GOT3 (cell line): Measurements from ENCODE around the gene NACC2.

ENCODE experiments used
- DNase-seq: peaks from one replicate; lab custom pipeline; 2025; ENCODE audit warnings: mixed read lengths; lab: John Stamatoyannopoulos, UW

Gene NACC2

DNA sequence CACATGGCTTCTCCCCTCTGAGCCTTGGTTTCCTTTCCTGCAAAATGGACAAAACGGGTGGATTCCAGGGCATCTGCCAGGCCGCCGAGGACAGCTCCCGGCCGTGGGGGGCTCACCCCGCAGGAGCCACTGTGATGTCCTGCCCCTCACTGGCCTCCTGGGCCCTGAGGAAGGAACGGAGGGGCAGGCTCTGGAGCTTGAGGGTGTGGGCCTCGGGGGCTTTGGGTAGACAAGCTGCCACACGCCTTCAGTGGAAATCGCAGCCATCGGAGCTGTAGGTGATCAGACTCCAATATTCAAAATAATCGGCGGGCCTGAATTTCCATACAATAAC, 101.7 kb downstream of the NACC2 start:
- DNase-seq: no peak

DNA sequence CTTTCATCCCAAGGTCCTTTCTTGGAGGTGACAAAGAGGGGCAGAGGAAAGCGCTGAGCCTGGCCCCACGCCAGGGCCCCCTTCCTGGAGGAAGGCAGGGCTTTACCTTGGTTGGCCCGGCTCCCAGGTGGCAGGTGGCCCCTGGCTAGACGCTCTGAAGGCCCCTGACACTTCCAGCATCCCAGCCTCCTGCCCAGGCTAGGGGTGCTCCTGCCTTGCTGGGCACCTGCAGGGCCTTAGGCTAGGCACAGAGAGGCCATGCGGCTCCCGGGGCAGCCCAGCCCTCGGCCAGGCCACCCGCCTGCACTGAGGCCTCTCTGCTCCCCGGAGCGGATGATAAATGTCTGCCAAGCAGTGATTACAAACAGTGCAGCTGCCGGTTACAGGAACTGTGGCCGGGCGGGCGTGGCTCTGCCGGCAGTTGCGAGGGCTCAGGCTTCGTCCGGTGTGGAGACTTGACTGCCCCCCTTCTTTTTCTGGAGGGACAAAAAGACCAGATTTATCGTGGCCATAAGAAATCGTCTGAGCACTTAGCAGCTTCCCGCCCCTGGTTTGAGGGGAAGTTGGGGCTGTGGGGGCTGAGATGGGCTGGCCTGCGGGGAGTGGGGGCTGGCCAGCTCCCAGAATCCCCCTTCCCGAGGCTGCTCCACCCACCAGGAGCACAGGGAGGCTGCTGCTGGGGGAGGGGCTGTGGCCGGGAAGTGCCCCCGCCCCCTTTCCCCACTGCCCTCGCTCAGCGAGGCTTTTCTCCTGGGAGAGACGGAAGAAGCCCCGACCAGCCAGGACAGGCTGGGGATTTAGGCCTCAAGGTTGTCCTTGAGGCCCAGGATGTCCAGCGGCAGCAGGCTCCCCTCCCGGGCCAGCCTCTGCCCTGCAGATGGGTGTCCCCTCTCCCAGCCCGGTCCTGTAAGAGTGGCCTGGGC, 102.3 kb downstream of the NACC2 start:
- no peak for DNase-seq

DNA sequence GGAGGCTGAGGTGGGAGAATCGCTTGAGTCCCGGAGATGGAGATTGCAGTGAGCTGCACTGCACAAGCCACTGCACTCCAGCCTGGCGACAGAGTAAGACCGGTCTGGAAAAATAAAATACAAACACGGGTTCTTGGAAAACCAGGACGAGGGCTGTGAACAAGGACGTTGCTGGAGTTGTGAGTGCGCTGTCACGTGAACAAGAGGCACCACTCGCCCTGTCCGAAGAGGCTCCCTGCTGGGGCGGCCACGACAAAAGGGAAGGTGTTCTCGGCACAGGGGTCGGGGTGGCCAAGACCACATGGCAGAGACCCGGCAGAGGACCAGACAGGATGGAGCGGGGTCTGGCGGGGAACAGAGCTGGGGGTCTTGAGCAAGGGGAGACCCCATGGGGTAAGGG, 103.3 kb downstream of the NACC2 start:
- DNase-seq: no peak

DNA sequence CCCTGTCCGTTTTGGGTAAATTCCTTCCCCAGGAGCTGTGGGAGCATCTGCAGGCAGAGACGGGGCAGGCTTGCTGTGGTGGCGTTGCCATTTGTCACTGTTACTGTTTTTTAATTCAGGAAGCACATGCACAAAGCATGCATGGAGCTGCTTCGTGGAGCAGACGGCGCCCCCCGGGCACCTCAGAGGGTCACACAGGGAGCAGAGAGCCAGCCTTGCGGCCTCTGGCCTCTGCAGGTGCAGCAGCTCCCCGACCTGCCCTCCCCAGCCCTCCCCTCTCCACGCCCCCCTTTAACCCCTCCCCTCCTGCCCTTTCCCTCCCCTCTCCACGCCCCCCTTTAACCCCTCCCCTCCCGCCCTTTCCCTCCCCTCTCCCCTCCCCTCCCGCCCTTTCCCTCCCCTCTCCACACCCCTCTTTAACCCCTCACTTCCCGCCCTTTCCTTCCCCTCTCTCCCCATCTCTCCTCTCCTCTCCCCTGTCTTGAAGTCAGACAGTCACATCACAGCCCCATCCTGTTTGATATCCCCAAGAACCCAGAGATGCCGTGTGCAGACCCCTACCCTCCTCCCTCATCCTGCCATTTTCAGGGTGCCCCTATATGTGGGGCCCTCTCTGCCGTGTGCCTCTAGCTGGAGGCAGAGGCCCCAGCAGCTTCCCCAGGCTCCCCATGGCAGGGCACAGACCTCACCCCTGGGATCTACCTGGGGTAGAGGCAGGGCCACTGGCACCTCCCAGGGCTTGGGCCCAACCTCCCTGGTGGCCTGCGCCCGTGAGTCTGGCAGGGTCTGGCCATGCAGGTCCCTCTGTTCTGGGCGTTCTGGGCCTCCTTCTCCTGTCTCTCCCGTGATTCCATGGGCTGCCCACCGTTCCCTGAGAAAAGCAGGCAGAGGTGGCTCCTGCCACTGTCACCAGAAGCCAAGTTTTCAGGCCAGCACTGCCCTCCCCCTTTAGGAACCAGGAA, 104.3 kb downstream of the NACC2 start:
- DNase-seq: no peak

DNA sequence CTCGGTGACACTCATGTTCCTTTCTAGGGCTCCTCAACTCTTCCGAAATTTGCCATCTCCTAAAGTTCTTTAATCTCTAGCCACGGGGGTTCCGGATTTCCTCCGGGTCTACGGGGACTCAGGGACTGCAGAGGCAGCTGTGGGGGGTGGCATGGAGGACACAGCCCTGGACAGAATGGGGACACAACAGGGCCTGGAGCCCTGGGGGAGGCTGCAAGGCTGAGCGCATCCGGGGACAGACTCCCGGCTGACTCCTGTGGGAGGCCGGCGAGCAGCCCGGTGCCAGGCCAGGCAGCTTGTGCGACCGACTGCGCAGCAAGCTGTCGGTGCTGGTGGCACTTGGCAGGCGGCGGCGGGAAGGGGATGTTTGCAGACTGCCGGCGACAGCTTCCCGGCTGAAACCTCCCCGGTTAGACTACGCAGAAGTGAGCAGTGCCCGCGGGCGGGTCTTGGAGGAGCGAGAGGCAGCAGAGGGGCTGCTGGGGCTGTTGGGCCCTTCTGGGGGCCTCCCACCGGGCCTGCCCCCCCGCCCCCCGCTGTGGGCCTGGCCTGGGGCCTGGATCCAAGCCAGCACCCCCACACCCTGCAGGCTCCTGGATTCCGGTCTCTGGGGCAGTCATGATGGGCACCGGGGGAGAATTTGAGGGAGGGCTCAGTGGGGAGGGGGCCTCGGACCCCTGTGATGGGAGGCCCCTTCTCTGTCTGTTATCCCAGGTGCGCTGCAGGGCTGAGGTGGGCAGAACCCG, 105.2 kb downstream of the NACC2 start:
- DNase-seq: no peak

DNA sequence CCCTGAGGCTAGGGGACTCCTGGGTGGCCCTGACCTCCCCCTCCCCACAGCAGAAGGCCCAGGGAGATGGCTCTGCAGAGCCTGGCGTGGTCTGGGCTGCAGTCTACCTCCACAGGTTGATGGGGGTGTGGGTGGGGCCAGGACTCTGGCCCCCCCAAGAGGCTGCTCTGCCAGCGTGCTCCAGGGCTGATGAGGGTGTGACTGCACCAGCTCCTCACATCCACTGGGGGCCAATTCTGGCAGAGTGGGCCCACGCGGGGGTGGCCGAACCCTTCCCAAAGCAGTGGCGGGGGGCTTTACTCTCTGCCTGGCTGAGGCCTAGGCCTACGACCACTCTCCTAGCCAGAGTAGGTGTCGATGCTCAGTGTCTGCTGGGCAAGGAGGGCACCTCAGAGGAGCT, 105.9 kb downstream of the NACC2 start:
- DNase-seq: no peak

DNA sequence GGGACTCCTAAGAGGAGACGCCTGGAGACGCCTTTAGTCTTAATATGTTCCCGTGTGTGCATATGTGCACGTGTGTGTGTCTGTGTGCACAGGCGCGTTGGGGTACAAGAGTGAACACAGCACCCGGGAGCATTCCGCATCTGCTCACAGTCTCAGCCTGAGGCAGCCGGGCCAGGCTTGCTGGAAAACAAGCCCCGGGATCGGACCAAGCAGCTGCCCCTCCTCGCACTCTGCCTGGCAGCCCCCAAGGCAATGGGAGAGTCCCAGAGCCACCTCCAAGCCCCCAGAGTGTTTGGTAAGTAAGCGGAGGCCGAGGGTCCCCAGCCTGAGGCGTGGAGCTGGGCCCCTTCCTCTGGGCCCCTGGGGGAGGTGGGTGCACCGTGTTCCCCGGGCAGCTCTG, 106.6 kb downstream of the NACC2 start:
- DNase-seq: no peak

DNA sequence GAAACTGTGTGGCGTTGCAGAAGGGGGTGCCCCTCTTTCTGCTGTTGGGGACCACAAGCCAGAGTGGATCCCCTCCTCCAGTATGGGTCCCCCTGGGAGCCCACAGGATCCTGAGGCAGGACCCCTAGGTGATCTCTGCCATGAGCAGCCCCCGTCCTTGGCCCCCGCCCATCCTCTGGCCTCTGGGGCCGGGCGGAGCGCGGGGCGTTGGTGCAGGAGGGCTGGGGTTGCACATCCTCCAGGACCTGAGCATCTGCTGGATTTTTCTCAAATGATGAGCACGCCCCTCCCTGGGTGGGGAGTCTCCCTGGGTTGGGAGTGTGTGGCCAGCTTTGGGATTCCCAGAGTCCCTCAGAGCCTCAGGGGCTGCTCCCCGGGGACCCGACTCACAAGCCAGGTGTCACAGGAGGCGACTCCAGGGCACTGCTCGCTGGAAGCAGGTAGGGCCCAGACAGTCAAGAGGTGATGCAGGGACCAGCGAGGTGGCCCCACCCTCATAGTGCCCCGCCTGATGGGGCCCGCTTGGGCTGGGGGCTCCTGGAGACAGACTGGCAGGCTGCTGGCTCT, 107.2 kb downstream of the NACC2 start:
- DNase-seq: no peak

DNA sequence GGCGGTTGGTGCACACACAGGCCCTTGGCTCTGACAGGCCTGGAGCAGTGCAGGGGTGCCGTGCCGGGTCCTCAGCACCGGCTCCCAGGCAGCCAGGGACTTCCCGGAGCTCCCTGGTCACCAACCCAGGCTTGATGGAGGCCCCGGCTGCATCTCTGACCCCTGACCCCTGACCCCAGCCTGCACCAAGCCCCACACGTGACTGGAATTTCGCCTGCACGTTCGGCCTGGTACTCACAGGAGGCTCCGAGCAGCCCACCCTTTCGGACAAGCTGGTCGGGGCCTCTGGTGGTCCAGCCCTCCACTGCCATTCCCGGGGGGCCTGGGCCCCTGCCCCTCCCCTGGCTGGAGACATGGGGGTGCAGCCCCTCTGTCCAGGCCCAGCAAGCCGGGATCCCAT, 108.5 kb downstream of the NACC2 start:
- DNase-seq: no peak

DNA sequence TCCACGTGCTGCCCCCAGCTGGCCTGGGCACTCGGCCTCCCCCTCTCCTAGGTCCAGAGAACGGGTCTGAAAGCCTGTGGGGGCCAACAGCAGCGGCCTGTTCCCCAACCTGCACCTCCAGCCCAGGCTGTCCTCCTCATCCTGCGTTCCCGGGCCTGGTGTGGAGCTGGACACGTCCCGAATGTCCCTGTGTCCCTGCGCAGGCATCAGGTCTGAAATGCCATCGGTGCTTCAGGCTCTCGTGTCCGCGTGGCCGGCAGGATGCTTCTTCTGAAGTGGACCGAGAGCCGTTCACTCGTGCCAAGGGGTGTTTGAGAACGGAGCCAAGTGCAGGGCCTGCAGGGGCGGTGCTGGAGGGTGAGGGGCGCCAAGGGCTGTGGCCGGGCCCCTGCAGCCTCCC, 109.2 kb downstream of the NACC2 start:
- no peak for DNase-seq

DNA sequence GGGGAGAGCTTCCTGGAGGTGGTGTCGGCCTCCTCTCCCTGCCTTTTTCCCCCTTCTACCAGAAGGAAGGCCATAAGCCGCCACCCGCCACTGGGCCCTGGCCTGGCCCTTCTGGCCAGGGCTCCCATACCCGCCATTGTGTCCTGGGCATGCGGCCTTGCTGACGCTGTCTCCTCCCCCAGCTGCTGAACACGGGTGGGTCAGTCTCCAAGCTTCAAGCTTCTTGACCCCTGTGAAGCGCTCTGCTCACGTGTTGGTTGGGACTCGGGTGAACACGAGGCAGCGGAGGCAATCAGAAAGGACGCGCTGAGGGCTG, 109.7 kb downstream of the NACC2 start:
- DNase-seq: no peak

DNA sequence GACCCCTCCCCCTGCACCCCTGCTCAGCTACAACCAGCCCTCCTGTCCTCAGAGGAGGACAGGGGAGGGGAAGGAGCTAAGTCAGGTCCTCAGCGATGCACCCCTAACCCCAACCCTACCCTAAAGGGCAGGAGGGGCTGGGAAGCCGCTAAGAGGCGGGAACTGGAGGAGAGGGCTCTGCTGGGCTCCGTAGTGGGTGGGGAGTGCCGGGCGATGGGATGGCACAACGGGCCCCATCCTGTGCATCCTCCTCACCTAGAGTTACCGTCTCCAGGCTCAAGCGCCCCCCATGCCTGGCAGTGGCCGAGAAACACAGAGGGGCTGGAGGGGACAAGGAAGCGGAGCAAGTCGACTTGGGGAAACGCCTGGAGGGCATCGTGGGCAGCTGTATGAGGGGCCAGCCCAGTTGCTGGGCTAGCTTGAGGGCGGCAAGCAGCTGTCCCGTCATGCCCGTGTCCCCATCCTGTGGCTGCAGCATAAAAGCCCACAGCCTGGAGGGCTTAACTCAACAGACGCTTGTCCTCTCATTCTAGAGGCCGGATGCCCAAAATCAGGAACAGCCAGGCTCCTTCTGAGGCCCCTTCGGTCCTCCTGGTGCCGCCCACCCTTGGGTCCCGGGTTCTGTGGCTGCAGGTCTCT, 110.9 kb downstream of the NACC2 start:
- DNase-seq: no peak

DNA sequence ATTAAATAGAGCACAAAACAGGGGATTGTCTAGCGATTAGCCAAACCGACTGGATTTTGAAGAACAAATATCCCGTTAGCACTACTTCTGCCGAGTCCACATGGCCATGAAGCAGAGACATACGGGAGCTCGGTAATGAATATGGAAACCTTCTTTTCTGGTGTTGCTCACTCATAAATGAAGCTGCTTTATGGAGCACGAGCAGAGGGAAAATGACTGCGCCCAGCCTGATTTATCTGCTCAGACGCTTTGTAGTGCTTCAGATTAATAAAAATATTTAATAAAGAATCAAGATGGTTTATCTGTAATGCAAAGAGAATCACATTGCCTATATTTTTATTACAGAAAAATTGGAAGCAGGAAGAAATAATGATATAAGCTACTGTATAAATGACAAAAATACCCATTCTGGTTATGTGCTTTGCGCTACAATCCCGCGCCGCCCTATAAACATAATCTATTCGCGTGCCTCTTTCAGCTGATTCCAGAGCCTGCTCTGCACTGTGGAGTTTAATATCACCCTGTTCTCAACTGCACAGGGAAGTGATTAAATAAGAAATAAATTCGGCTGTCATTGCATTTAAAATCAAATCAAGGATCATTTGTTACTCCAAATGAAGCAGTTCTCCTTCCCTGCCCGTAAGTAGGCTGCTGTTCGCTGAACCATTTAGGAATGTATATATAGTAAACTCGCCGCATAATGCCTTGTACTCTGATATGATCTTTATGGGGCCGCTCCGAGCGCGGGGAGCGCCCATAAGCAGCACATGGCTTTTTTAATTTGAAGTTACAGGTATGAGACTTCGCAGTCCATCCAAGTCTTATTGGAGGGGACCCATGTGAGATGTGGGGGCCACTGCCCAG, 111.6 kb downstream of the NACC2 start:
- DNase-seq: no peak

DNA sequence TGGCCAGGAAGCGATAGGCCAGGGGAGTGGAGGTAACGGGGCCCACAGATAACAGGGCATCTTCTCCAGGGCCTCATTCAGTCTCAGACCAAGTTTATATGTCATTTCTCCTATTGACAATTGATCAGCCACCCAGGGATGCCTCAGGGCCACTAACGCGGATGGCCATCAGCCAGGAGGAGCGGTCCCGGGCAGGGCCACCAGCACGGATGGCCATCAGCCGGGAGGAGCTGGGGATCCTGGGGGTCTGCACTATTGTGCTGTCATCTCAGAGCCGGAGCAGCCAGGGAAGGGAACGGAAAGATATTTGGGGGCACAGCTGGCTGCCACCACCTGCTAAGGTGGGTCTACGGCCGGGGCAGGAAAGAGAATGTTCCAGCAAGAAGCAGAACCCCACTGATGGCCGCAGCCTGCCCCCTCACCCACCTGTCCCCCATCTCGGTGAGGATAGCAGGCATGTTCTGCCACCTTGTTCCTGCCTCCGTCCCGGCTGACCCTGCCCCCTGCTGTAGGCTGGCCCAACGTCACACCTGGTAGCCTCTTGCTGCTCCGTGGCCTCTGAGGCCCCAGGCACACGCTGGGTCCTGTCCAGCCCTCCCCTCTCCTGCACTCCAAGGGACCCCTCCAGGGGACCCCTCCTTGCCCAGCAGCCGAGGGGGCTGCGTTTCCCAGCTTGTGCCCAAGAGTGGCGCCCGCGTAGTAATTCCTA, 112.4 kb downstream of the NACC2 start:
- DNase-seq: no peak

DNA sequence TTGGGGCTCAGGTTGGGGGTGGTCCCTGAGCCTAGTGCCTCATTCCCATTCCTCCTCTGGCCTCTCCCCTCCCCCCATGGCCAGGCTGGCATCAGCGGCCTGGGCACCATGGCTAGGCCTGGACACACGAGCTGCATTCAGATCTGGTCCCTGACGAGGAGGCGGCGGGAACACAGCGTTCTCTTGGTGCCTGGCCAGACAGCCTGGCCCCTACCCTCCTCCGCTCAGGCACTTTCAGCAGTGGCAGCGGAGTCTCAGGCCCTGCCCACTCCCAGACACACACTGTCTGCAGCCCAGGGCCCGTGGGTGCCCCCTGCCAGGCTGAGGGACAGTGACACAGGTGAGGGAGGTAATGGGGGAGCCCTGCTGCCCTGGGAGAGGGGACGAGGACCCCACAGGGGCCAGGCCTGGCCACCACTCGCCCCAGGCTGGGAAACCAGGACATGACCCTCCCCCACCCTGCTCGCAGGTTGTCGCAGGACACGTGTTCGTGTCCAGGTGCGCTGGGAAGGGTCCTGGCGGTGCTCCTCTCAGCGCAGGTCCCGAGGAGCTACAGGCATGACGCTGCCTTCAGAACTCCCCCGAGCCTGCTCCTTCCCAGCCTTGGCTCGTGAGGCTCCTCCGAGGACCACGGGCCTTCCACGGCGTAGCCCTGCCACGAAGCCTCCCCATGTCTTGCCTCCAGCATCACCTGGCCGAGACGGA, 114.0 kb downstream of the NACC2 start:
- no peak for DNase-seq

DNA sequence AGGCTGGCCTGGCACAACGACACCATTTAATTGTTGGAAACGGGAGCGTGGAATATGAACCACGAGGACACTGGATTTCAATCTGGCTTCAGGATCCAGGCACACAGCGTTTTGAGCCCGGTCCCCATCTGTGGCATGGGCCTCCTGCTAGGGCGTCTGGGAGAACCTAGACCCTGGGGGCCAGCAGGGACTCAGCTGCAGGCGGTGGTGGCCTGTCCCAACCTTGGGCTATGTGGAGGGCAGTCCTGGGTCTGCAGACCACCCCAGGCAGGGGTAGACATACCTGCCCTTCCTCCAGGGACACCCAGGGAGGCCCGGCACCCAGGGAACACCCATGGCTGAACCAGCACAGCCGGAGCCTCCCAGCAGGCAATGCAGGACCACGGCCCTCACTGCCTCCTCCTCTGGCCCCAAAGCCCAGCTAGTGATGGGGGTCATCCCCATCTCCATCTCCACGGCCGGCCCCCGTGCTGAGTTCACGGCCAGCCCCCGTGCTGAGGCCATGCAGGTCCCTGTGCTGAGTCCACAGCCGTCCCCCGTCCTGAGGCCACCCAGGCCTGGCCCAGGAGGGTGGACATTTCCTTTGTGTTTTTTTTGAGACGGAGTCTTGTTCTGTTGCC, 115.4 kb downstream of the NACC2 start:
- no peak for DNase-seq

DNA sequence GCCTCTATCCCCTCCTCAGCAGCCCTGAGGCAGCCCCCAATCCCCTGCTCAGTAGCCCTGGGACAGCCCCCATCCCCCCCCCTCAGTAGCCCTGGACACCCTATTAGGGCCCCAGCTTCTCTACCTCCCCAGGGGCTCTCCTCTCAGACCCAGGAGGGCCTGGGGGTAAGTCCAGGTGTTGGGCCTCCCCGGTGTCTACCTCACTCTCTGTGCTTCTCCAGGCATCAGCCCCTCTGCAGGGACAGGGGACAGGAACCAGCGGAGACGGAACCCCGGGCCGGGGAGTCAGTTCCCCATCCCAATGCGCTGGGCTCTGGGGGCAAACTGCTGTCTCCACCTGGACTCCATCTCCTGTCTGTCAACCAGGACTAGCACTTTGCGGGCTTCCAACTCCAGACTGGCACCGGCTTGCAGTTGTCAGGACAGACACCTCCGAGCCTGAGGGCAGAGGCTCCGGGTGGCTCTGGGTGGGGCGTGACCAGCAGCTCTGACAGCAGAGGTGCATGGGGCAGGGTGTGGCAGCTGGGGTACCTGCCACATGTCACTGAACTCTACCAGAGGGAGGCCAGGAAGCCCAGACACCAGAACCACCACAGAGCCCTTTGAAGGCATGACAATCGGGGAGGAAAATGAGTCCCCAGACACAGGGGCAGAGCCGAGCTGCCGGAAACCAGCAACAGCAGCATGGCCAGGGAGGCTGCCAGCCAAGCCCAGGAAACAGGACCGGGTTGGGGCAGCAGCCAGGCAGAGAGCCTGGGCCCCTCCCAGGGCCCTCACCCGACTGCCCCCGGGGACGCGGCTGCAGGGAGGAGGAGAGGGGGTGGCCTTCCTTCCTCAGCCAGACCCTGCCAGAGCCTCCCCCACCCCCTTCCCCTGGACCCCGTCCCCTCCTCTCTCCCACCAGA, 116.2 kb downstream of the NACC2 start:
- no peak for DNase-seq

DNA sequence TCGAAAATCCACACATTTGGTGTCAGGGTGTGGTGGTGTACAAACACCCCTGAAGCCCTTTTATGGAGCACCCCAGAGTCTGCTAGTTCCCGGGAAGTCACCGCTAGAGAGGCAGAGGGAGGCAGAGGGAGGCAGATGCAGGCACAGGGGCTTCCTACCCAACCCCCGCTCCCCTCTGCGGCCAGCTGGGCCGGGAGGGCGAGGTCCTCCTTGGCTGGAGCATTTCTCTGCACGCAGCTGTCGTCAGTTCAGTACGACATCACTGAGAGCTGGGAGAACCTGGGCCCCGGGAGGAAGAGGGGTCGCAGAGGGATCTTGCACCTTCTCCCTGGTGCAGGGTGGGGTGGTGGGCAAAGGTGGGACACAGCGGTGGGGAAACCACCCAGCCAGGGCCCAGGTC, 118.1 kb downstream of the NACC2 start:
- DNase-seq: no peak
